Psoas muscle (tissue), 8 donors: ENCODE results near the gene UBE2E2. TPM values are rescaled to one million over a fixed set of nuclear protein-coding genes. Genes with fewer than 3 reads are reported as not detected.

Experiments used
- ATAC-seq, 4 donors: fragments of 200-7000 bp; cut with Tn5 transposase; one replicate each; pipeline ENCODE4 v1.9.1; 2020; ENCODE audit warnings: moderate library complexity in 3 of 4, mild to moderate bottlenecking in 2 of 4
- DNase-seq, 2 donors: peaks; one replicate each; pipeline ENCODE4 v3.0.0-alpha.2; 2020
- H3K27ac ChIP-seq: fragments of 200-600 bp; one replicate; pipeline ENCODE4 v1.8.0; 2022
- H3K27me3 ChIP-seq, 3 donors: fragments of 200-600 bp in 1 of 3; one replicate each; pipeline versions ENCODE4 v1.6.1 to v1.8.0; 2013 to 2022; ENCODE audit warnings: low read length in 2 of 3, mild to moderate bottlenecking in 2 of 3, moderate library complexity in 1 of 3; ENCODE audit not compliant: insufficient read depth in 3 of 3
- H3K36me3 ChIP-seq, 2 donors: fragments of 200-600 bp in 1 of 2; one replicate each; pipeline versions ENCODE4 v1.6.1 to v1.8.0; 2013 to 2022; ENCODE audit warnings: low read depth in 1 of 2, mild to moderate bottlenecking in 1 of 2, moderate library complexity in 1 of 2; ENCODE audit not compliant: insufficient read depth in 1 of 2
- H3K4me1 ChIP-seq: fragments of 200-600 bp; one replicate; pipeline ENCODE4 v1.8.0; 2022
- H3K4me3 ChIP-seq: fragments of 200-600 bp; one replicate; pipeline ENCODE4 v1.8.0; 2022; ENCODE audit warnings: mild to moderate bottlenecking
- H3K9me3 ChIP-seq: fragments of 200-600 bp; one replicate; pipeline ENCODE4 v1.8.0; 2022
- CTCF ChIP-seq: fragments of 200-600 bp; IDR thresholded peaks from one replicate; pipeline ENCODE4 v1.8.0; 2022; ENCODE audit warnings: antibody characterized with exemption
- WGBS, 3 donors: extraction: QIAGEN DNeasy Blood & Tissue Kit; methylation state at CpG; one replicate each; pipeline versions ENCODE4 v1.1.6 to v1.1.7; 2013; 5-methylcytosine and 5-hydroxymethylcytosine counted together
- intact Hi-C, 2 donors: fragments of 100-400 bp; cut with DNase I; formaldehyde crosslinking; loops; one replicate each; pipeline versions ENCODE4 v1.11.0 to v1.14.2; 2022
- polyA plus RNA-seq, 3 donors: library from polyadenylated mRNA; stranded (reverse); fragments of 200-250 nt; gene quantifications; one replicate each; pipeline ENCODE4 v1.2.3, GENCODE V29; 2013
- total RNA-seq, 4 donors: library from RNA; stranded (reverse); fragmentation: NEBNext Ultra II Directional in 2 of 4; extraction: Animal tissue kit (Norgen Biotek cat#: 25700) in 2 of 4; gene quantifications; one replicate each; pipeline versions ENCODE4 v1.2.1 to v1.2.4, GENCODE V29; 2021 to 2023
- donor health status: healthy with polysubstance abuse.
- donor health status: DM: no; HTN: no; CAD: no; lungs with moderate emphysema.
- donor health status: Bipolar disorder and iron deficiency.
- donor health status: healthy.
- donor health status: DM: yes; HTN: yes; CAD: no.
- donor health status: DM: no; HTN: no; CAD: no.
- donor health status: DM: no; HTN: no; CAD: no.
- donor health status: DM: yes; HTN: yes; CAD: no.

The UBE2E2 gene
- total and polyA plus RNA-seq, 7 donors: 12.9 to 38.2 (median 34.0) TPM

DNA sequence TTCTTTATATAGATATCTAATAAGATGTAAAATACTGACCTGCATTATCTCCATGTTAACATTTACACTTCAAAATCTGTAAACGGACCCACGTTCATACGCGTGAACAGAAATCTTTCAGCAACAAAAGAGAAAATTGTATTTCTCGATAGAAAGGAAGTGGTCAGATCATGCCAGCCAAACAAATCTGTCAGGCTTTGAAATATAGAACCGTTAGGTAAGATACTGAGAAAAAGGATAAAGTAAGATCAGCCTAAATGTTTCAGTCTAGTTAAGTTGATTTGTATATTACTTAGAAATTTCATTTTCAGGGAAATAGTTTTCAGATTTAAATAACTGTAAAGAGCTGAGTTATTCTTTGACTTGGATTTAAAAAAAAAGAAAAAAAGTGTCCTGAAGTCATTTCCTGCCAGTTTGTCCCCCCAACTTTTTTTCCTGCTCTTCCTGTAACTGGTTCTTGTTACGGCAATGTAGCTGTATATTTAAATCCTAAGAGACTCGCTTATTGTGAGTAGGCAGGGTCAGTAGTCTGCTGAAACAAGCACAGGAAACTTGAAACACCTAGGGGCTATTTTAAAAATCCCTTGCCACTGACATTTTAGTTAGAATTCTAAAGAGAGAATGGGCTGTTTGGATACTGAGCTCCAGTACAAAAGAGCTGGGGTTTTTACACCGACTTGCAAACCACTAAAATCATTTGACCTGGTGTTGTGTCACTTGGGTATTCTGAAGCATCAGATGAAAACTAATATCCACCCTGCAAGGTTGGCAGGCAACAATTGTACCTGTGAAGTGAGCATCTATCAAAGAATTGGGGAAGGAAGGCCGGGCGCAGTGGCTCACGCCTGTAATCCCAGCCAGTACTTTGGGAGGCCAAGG lies 237.5 kb downstream of the UBE2E2 start:
- Histone ChIP-seq H3K36me3 (no peaks in the 10 kb centered on the region), H3K4me1 (peaks cover 15% of the 10 kb centered on the region), H3K9me3 (no peaks in the 10 kb centered on the region), H3K4me3 (no peak overlapping the region), H3K27ac (no peak overlapping the region), H3K27me3 (no peaks in the 10 kb centered on the region)
- DNase-seq (no peak), ATAC-seq (no peak)
- intact Hi-C loops: no loop called here
- no peak for TF ChIP-seq CTCF
- 79 to 83% (median 82%) methylated on average over 12 of the region's 12 CpGs for WGBS, 3 donors

GRCh38 chr3:23442598-23443383 lies 239.7 kb downstream of the UBE2E2 start:
- ATAC-seq: peak in 1 of 4 donors; percentile 11
- Histone ChIP-seq H3K4me3 (no peak overlapping the region), H3K27ac (no peak overlapping the region), H3K36me3 (no peaks in the 10 kb centered on the region), H3K4me1 (peaks cover 28% of the 10 kb centered on the region), H3K27me3 (no peaks in the 10 kb centered on the region), H3K9me3 (no peaks in the 10 kb centered on the region)
- WGBS, 3 donors: 73 to 79% (median 74%) methylated on average over 4 of the region's 4 CpGs
- DNase-seq: no peak
- intact Hi-C loops: no loop called here
- no peak for TF ChIP-seq CTCF

GRCh38 chr3:23444386-23444785 lies 241.3 kb downstream of the UBE2E2 start:
- Histone ChIP-seq H3K27me3 (no peaks in the 10 kb centered on the region), H3K36me3 (no peaks in the 10 kb centered on the region), H3K9me3 (no peaks in the 10 kb centered on the region), H3K27ac (no peak overlapping the region), H3K4me1 (peaks cover 36% of the 10 kb centered on the region), H3K4me3 (no peak overlapping the region)
- 96 to 100% (median 100%) methylated on average over 1 of the region's 1 CpG for WGBS, 3 donors
- no peak for ATAC-seq
- TF ChIP-seq CTCF: no peak
- DNase-seq: no peak
- intact Hi-C loops: no loop called here

DNA sequence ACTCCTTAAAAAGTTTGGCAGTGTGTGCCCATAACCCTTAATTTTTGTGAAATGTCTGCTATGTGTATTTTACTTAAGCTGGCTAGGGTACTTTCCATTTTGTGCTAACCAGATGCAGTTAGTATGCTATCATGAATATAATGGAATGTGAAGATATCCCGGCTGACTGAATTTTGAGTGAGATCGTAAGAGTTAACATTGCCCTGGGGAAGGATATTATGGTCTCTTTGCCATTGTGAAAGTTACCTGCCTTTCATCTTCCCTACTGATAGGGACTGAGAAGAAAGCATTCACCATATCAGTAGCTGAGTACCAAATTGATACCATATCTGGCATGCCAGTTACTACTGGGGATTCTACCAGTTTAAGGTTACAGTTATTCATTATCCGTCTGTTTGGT lies 243.2 kb downstream of the UBE2E2 start:
- no peak for TF ChIP-seq CTCF
- WGBS, 3 donors: 71 to 96% (median 79%) methylated on average over 3 of the region's 3 CpGs
- Histone ChIP-seq H3K4me3 (no peak overlapping the region), H3K36me3 (no peaks in the 10 kb centered on the region), H3K4me1 (peaks cover 43% of the 10 kb centered on the region), H3K27me3 (no peaks in the 10 kb centered on the region), H3K27ac (no peak overlapping the region), H3K9me3 (no peaks in the 10 kb centered on the region)
- intact Hi-C loops: no loop called here
- no peak for ATAC-seq
- DNase-seq: no peak
